ENCODE results near the gene AURKA.

- TF ChIP-seq, protein P1, sequence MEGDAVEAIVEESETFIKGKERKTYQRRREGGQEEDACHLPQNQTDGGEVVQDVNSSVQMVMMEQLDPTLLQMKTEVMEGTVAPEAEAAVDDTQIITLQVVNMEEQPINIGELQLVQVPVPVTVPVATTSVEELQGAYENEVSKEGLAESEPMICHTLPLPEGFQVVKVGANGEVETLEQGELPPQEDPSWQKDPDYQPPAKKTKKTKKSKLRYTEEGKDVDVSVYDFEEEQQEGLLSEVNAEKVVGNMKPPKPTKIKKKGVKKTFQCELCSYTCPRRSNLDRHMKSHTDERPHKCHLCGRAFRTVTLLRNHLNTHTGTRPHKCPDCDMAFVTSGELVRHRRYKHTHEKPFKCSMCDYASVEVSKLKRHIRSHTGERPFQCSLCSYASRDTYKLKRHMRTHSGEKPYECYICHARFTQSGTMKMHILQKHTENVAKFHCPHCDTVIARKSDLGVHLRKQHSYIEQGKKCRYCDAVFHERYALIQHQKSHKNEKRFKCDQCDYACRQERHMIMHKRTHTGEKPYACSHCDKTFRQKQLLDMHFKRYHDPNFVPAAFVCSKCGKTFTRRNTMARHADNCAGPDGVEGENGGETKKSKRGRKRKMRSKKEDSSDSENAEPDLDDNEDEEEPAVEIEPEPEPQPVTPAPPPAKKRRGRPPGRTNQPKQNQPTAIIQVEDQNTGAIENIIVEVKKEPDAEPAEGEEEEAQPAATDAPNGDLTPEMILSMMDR (IDR thresholded peaks at IDR 0.05): no peak
- no peak for TF ChIP-seq POLR2A (IDR thresholded peaks at IDR 0.05)
Measured at GRCh38 chr20:56433880-56434255, 41.9 kb upstream of the AURKA start.

Measured in adrenal gland (tissue), 5 donors.